Measurements from ENCODE around the gene TMEM232.
"Not testable (repeated sequence)": the region's sequence is repeated elsewhere in the genome, so short reads cannot be mapped to it uniquely, and the experiment has no call there.

GRCh38 chr5:110731499-110731898 lies 5.0 kb upstream of the TMEM232 start:
- not testable (repeated sequence) for TF ChIP-seq POLR2AphosphoS5, EP300, POLR2A (IDR thresholded peaks at IDR 0.05)
- TF ChIP-seq, protein P1, sequence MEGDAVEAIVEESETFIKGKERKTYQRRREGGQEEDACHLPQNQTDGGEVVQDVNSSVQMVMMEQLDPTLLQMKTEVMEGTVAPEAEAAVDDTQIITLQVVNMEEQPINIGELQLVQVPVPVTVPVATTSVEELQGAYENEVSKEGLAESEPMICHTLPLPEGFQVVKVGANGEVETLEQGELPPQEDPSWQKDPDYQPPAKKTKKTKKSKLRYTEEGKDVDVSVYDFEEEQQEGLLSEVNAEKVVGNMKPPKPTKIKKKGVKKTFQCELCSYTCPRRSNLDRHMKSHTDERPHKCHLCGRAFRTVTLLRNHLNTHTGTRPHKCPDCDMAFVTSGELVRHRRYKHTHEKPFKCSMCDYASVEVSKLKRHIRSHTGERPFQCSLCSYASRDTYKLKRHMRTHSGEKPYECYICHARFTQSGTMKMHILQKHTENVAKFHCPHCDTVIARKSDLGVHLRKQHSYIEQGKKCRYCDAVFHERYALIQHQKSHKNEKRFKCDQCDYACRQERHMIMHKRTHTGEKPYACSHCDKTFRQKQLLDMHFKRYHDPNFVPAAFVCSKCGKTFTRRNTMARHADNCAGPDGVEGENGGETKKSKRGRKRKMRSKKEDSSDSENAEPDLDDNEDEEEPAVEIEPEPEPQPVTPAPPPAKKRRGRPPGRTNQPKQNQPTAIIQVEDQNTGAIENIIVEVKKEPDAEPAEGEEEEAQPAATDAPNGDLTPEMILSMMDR (IDR thresholded peaks at IDR 0.05), result not testable (repeated sequence)

Measured in stomach (tissue), 4 donors.